Left renal pelvis (tissue), 4 donors: ENCODE data around the gene OLFM1. TPM values are rescaled to one million over a fixed set of nuclear protein-coding genes. Genes with fewer than 3 reads are reported as not detected.
"Not testable (repeated sequence)": the region's sequence is repeated elsewhere in the genome, so short reads cannot be mapped to it uniquely, and the experiment has no call there.

Experiments used
- DNase-seq, 4 donors: peaks; one replicate each; pipeline ENCODE4 v3.0.0-alpha.2; 2013; ENCODE audit warnings: low read depth in 4 of 4, low spot score in 3 of 4
- polyA plus RNA-seq, 4 donors: library from polyadenylated mRNA; unstranded; fragments of 120-200 nt; gene quantifications; one replicate each; pipeline ENCODE4 v1.2.1, GENCODE V29; 2013; ENCODE audit not compliant: insufficient read length in 4 of 4

OLFM1 gene
- polyA plus RNA-seq, 4 donors: 3.6 to 15.5 (median 4.3) TPM

DNA sequence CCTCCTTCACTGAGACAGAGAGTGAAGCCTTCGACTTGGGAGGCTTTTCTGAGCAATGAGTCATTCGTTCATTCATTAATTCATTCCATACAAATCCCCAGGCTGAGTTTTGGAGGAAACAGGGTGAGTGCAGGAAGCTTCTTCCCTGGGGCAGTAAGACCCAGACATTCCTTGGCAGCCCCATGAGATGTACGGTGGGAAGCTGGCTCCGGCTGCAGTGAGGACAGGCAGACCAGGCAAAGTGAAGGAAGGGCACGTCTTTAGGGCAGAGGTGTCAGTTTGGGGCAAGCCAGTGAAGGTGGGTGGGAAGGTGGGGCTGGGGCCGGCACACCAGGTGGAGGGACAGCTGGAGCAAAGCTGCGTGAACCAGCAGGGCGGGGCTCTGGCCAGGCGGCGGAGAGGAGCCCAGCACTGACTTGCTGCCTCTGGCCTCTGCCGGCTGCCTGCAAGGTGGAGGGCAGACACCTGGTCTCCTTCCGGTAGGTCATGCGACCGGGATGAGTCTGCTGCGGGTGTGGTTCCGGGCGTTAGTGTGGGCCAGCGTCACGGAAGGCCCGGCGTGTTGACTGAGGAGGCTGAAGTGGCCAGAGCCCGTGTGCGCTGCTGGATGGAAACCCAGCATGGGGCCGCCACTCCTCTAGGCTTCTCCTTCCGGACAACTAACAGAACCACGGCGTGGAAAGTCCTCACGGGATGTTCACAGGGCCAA lies 16.6 kb downstream of the OLFM1 start:
- DNase-seq: no peak

DNA sequence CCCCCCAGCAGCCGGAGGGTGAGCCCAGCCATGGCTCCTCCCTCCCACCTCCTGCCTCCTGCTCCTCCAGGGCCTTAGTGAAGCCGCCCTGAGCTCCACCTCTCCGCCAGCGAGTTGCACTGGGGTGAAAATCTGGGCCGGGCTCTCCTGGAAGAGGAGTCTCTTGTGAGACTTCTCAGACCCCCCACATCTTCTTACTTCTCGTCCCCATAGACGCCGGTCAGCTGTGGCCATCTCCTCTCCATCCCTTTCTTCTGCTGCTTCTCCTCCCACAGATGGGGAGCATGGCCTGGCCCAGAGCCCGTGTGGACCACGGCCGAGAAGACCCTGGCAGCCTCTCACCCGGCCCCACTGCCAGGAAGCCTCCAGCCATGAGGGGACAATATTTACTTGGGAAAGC lies 17.3 kb downstream of the OLFM1 start:
- no peak for DNase-seq

DNA sequence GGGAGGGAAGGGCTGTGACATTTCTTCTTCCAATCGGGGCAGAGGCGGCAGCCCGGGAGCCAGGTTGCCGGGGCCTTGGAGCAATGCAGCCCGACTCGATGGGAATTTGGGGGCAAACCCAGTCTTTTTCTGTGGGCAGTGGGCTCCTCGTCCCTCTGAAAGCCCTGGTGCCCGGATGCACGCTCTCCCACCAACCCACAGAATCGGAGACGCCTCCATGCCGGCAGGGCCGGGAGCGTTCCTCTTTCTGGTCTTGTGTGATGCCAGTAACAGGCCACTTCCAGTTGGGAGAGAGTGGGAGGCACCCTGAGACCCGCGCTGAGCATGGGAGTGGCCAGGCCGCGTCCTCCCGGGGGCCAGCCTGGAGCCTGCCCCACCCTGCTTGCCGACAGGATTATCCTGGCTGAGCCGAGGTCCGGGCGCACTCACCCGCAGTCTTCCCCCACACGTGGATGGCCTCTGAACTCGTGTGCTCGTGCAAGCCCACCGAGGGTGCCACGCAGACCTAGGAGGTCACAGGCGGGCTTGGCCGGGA lies 17.8 kb downstream of the OLFM1 start:
- no peak for DNase-seq

DNA sequence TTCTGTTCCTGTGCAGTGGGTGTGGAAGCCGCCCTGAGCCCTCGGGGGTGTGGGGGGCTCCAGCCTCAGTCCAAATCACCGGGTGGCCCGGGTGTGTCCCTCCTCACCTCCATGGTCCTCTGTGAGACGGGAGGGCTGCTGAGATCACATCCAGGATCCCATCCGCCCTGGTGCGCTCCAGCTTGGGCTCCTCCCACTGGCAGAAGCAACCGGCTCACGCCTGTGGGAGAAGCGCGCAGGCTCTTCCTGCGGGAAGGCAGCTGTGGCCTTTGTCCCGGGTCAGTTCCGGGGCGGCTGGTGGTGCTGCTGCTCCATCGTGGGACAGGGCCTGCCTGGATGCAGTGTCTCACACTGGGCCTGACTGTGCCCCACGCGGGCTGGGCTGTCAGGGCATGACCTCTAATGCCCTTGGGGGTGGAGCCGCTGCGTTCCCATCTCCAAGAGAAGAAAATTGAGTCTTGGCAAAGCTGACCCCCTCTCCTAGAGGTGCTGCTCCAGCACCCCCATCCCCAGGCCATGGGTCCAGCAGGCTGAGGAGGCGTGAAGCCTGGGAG lies 18.5 kb downstream of the OLFM1 start:
- no peak for DNase-seq

DNA sequence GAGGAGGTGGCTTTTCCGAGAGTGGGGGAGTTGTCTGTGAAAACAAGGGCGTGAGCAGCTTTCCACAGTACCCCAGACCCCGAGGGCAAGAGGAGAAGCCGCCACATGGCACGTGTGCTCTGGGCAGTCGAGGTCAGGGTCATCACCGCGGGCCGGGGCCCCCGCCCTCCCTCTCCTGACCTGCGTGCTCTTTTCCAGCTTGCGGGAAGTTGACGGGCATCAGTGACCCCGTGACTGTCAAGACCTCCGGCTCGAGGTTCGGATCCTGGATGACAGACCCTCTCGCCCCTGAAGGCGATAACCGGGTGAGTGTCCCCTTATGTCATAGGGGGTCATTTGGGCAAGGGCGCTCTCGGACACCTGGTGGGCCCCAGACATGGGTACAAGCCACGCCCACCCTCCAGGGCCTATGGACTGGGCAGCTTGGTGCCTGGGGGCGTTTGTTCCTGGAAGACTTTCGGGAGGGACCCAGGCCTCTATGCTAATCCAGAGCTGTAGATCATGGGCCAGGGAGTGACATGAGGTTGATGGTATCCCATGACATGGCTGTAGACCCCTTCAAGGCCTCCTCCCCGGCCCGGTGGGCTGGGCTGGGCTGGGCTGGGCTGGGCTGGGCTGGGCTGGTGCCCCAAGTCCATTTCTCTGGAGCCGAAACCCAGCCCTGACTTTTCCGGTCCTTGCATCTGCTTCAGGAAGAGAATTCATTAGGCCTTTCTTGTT lies 19.2 kb downstream of the OLFM1 start:
- DNase-seq: no peak

DNA sequence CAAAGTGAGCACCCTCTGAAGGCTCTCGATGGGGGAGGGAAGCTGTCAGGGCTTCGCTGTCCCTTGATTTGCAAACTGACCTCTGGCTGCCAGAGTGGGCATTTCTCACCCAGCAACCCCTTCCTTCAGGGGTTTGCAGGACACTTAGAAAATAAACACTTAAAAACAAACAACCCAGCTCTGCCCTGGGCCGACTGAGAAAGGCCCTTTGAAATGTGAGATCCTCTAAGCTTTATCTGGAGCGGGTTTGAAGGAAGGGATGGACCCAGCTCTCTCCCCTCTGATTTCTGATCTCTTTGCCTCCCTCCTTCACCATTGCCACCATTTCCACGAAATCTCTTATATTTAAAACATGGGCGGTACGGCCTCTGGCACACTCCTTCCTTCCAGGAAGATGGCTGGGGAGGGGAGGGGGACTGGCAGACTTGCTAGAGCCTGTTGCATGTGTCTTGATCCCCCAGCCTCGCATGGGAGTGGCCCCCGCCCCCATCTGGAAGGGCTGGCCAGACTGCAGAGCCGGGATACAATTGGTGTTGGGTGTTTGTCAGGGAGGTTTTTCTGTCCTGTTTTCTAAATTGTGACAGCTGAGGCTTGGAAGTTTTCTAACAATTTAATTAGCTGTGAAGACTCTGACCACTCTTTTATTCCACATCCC lies 20.2 kb downstream of the OLFM1 start:
- DNase-seq: no peak

DNA sequence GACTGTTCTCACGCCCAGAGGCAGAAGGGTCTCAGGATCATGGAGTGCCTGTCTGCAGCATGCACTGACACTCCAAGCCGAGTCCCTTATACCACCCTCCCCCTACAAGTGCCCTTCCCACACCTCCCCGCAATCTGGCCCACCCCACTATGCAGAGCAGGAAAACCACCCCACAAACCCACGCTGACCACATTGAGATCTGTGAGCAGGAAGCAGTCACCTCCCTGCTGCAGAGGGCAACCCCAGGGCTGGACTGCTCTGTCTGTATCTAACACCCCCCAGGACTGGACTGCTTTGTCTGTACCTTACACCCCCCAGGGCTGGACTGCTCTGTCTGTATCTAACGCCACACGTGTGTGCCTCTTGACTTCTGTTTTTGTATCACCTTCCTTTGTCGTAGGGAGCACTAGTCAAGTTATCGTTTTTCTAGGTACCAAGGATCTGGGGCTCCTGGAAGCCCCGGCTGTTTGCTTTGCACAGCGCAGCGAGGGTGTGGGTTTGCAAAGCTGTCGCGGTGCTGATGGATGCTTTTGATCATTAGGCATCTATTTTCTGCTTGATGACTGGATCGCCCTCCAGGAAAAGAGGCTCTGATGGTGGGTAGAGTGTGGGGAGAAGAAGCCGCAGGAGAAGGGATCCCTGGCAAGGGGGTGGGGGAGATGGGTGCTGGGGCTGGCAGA lies 21.5 kb downstream of the OLFM1 start:
- DNase-seq: no peak

DNA sequence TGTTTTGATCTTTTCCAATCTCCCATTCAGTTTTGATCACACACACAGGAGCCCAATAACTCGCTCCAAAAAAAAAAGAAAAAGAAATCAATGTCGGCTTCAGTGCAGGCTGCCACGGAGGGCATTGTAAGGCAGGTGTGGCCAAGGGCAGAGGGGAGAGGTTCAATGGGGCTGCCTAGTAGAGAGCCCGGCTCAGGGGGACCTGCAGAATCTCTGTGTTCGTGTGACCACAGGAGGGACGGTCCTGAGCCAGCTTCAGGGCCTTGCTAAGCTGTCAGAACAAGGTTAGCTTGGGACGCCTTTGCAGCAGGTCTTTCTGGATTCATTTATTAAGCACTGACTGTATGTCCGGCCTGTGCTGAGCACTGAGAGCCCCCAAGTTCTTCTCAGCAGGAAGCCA lies 22.2 kb downstream of the OLFM1 start:
- DNase-seq: no peak

DNA sequence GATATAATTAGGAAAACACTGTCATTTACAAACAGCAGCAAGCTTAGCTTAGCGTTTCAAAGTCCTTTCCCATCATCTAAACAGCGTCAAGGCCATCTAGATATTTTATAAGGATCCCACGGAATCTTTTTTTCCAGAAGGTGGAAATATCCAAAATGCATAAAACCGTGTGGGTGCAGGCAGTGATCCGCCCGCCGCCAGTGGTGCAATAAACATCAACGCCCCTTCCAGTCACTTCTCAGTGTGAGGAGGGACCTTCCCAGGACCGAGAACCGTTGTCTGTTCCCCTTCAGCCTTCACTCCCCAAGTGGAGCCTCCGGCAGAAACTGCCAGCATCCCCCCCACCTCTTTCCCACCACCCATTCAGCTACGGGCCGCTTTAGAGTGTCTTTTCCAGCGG lies 22.9 kb downstream of the OLFM1 start:
- no peak for DNase-seq

DNA sequence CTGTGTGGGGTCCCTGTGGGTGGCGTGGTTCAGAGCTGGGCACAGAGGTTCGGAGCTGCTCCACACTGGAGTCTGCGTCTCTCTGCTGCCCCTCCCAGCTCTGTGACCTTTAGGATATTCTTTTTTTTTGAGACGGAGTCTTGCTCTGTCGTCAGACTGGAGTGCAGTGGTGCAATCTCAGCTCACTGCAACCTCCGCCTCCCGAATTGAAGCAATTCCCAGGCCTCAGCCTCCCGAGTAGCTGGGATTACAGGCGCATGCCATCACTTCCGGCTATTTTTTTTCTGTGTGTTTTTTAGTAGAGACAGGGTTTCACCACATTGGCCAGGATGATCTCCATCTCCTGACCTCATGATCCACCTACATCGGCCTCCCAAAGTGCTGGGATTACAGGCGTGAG lies 24.1 kb downstream of the OLFM1 start:
- not testable (repeated sequence) for DNase-seq

DNA sequence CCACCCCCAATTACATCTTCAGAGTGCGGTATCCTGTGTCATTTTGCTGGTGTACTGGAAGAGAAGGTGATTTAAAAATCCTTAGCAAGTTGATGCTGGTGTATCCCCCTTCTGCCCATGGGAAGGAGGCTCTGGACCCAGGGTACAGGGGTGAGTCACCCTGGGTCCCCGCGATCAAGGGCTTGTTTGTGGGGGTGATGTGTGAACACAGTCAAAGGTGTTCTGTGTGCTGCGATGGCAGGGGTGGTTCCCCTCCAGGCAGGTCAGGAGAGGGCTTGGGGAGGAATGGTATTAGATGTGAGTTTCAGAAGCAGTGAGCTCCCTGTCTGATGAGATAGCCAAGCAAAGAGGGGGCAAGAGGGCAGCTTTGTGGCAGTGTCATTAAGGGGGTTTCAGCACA lies 28.9 kb downstream of the OLFM1 start:
- no peak for DNase-seq

DNA sequence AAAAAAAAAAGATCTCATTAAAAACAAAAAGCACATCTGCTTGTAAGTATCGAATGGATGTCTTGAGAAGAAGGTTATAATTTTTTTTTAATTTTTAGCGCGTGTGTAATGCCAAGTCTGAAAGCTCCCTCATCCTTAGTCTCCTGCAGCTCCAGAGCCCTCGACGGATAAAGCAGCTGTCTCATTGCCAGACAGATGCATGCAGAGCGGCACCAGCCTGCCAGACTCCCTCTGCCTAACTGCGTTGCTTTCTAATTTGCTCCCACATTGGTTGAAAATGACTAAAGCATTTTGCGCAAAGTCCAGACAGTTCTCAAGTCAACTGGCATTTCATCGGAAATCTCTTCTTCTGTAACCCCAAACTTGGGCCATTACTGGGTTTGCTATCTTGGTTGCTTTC lies 29.4 kb downstream of the OLFM1 start:
- DNase-seq: no peak

DNA sequence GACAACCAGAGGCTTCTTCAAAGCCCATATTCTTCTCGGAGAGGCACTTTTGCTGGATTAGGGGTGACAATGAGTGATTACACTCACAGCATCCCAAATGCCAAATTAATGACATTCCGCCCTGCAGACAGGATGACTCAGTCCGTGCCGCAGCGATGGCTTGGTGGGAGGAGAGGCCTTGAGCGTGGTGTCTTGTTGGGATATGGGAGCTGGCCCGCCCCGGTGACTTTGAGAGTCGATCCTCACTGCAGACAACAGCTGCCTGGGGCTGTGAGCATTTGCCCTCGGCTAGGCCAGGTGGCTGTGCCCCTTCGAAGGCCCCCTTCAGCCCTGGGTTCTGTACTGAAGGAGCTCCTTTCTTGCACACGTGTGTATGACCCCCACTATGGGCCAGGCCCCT lies 29.8 kb downstream of the OLFM1 start:
- no peak for DNase-seq

DNA sequence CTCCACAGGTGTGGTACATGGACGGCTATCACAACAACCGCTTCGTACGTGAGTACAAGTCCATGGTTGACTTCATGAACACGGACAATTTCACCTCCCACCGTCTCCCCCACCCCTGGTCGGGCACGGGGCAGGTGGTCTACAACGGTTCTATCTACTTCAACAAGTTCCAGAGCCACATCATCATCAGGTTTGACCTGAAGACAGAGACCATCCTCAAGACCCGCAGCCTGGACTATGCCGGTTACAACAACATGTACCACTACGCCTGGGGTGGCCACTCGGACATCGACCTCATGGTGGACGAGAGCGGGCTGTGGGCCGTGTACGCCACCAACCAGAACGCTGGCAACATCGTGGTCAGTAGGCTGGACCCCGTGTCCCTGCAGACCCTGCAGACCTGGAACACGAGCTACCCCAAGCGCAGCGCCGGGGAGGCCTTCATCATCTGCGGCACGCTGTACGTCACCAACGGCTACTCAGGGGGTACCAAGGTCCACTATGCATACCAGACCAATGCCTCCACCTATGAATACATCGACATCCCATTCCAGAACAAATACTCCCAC lies 32.1 kb downstream of the OLFM1 start:
- DNase-seq: no peak

DNA sequence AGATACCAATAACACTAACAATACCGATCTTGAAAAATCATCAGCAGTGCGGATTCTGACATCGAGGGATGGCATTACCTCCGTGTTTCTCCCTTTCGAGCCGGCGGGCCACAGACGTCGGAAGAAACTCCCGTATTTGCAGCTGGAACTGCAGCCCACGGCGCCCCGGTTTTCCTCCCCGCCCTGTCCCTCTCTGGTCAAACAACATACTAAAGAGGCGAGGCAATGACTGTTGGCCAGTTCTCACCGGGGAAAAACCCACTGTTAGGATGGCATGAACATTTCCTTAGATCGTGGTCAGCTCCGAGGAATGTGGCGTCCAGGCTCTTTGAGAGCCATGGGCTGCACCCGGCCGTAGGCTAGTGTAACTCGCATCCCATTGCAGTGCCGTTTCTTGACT lies 32.8 kb downstream of the OLFM1 start:
- no peak for DNase-seq

DNA sequence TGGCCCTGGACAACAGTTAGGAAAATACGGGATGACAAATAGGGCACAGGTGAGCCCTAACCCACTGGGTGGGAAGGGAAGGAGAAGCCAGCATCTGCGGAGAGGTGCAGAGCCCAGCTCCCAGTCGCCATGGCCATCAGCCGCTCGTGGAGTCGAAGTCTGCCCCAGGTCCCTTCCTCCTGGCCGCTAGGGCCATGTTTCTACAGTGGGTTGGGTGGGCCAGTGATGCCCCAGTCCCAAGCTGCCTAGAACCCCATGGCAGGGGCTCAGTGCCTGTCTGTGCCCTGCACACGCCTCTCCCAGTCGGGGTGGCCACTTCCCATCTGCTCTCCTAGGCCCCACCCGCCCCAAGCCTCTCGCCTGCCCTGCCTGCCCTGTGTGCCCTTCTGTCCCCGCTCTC lies 34.8 kb downstream of the OLFM1 start:
- DNase-seq: no peak

DNA sequence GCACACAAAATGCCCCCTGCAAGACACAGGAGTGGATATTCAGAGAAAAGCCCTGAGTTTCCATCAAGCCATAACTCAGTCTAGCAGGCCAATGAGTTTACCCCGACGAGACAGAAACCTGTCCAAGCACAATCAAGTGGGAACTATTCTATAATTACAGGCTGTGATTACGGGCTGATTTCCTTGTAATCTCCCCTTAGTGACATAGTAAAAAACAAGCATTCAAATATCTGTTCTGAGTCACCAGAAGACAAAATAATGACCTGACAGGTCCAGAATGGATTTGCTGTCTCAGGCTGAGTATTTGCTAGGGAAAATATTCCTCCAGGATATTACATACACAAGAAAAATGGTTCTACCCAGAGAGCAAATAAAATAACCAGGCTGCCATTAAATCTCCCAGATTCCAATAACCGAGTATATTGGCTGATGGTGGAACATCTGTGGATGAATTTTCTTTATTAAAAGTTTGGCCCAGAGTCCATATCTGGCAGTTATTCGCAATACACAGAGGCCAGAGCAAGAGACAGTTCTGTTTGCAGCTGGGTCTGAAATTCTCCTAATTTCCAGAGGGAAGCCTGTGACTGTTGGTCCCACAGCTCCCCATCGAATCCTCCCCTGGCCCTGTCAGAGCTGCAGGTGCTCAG lies 35.8 kb downstream of the OLFM1 start:
- DNase-seq: no peak

DNA sequence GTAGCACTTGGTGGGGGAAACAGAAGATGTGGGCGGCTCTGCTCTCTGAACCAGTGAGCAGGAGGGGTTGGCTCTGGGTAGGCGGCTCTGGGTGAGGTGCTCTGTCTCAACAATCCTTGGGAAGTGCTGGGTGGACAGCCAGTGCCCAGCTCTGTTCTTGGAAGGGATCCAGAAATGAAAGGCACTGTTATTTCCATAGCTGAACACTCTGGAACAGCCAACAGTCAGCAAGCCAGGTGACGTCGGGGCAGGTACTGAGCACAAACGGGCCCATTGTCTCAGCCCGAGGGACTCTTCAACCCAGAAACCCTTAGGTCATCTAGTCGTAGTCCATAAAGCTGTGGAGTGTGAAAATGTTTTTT lies 36.3 kb downstream of the OLFM1 start:
- DNase-seq: no peak

DNA sequence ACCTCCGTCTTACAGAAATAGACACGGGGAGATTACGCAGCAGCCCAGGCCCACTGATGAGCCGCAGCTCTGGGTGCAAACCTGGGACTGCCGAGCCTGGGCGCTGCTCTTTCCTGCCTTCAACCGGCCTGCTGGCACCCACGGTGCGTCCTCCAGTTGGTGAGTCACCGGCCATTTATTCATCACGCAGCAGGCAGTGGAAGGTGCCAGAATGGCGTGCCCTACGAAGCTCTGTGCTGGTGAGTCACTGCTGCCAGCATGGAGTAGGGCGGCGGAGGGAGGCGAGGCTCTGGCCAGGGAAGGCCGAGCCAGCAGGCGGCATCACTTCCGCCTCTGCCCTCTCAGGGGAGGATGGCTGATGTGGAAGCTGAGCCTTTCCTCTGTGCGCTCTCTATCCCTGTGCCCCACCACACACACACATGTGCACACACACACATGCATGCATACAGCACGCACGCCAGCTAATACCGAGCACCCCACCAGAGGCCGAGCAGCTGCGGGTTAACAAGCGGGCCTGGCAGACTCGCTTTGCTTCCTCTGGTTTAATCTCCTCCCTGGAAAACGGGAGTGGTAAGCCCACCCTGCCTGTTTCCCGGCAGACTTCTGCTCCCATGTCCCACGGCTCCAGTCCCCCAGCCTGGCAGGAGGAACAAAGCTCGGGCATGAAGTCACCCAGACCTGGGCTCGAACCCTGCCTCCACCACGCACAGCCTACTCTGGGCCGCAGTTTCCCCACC lies 39.2 kb downstream of the OLFM1 start:
- no peak for DNase-seq
